GM12878 (cell line): ENCODE results near the gene ALDH18A1. TPM values are rescaled to one million over a fixed set of nuclear protein-coding genes. Genes with fewer than 3 reads are reported as not detected.

Source experiments
- ATAC-seq: fragments of 200-7000 bp; cut with Tn5 transposase; 3 replicates; pipeline ENCODE4 v1.9.1; 2020; ENCODE audit warnings: mild to moderate bottlenecking, moderate library complexity
- BruUV-seq: library from RNA; stranded (reverse); fragments of 400-500 nt; replicated peaks from 2 replicates; lab custom pipeline; 2021; lab: Mats Ljungman, UMichigan
- CTCF ChIA-PET: fragments of 300-600 bp; sonication (Branson Sonifier 250); formaldehyde crosslinking; extraction: SDS; loops from one replicate; lab custom pipeline; 2021; ENCODE audit warnings: inconsistent platforms; lab: Yijun Ruan, JAX
- POLR2A ChIA-PET: fragments of 350-600 bp; formaldehyde crosslinking; extraction: SDS; loops from one replicate; lab custom pipeline; 2021; ENCODE audit warnings: inconsistent platforms; lab: Charles Lee
- RAD21 ChIA-PET: fragments of 300-600 bp; sonication (Branson Sonifier 250); formaldehyde crosslinking; loops from one replicate; lab custom pipeline; 2023; ENCODE audit warnings: antibody characterized with exemption; ENCODE audit not compliant: unreplicated experiment; lab: Charles Lee
- SMC1A ChIA-PET: fragments of 300-600 bp; sonication (Branson Sonifier 250); formaldehyde crosslinking; loops from one replicate; lab custom pipeline; 2023; ENCODE audit not compliant: unreplicated experiment, uncharacterized antibody; lab: Charles Lee
- DNase-seq: peaks from one replicate; pipeline ENCODE4 v3.0.0-alpha.2; 2011; ENCODE audit warnings: low read depth, low spot score
- FAIRE-seq: peaks from 3 replicates; lab custom pipeline; 2011; peaks lifted over from hg19 to GRCh38; lab: Jason Lieb, UNC
- H2AFZ ChIP-seq: 2 replicates; pipeline ENCODE4 v1.6.0; 2011; ENCODE audit warnings: low read depth, low read length, control low read depth; ENCODE audit not compliant: control insufficient read depth
- H3K27ac ChIP-seq: 2 replicates; pipeline ENCODE4 v1.5.1; 2011; ENCODE audit warnings: control low read depth; ENCODE audit not compliant: control insufficient read depth, insufficient read depth
- H3K27me3 ChIP-seq, 2 experiments: replicated peaks in 1 of 2; 2 replicates each; pipeline versions ENCODE4 v1.6.0 to v1.6.1; 2011; ENCODE audit warnings: low read length in 1 of 2; ENCODE audit not compliant: control insufficient read depth in 2 of 2, insufficient read depth in 2 of 2
- H3K36me3 ChIP-seq, 2 experiments: 2 replicates each; pipeline ENCODE4 v1.5.1; 2011; ENCODE audit warnings: low read length in 1 of 2; ENCODE audit not compliant: control insufficient read depth in 2 of 2, insufficient read depth in 2 of 2
- H3K4me1 ChIP-seq: 2 replicates; pipeline ENCODE4 v1.6.1; 2011; ENCODE audit warnings: mild to moderate bottlenecking, low read length, moderate library complexity, mixed read lengths; ENCODE audit not compliant: control insufficient read depth, insufficient read depth
- H3K4me2 ChIP-seq: 2 replicates; pipeline ENCODE4 v1.6.0; 2011; ENCODE audit warnings: control low read depth; ENCODE audit not compliant: control insufficient read depth, insufficient read depth
- H3K4me3 ChIP-seq: fragments of 200-600 bp; sonication (generic); 2 replicates; pipeline ENCODE4 v1.5.1; 2016
- H3K79me2 ChIP-seq: 2 replicates; pipeline ENCODE4 v1.6.0; 2011; ENCODE audit warnings: low read length; ENCODE audit not compliant: control insufficient read depth, insufficient read depth
- H3K9ac ChIP-seq: 2 replicates; pipeline ENCODE4 v1.8.0; 2011; ENCODE audit warnings: low read length, control low read depth, mixed read lengths; ENCODE audit not compliant: control insufficient read depth, insufficient read depth
- H3K9me3 ChIP-seq: replicated peaks from 3 replicates; pipeline ENCODE4 v1.5.1; 2011; ENCODE audit warnings: mild to moderate bottlenecking, low read length; ENCODE audit not compliant: control insufficient read depth, insufficient read depth
- H4K20me1 ChIP-seq: 2 replicates; pipeline ENCODE4 v1.6.0; 2011; ENCODE audit not compliant: control insufficient read depth, insufficient read depth
- CBFB ChIP-seq: IDR thresholded peaks from 2 replicates; pipeline ENCODE4 v1.6.1; 2016; ENCODE audit warnings: antibody characterized with exemption, low read depth
- CTCF ChIP-seq, 3 experiments: IDR thresholded peaks in 2 of 3; conservative IDR thresholded peaks in 1 of 3; 2 replicates each; pipeline ENCODE4 v1.5.1; 2011; ENCODE audit warnings: low read depth in 3 of 3, low read length in 3 of 3, mild to moderate bottlenecking in 3 of 3, control low read depth in 2 of 3, moderate library complexity in 2 of 3, inconsistent platforms in 1 of 3, mixed read lengths in 1 of 3; ENCODE audit not compliant: control insufficient read depth in 2 of 3, insufficient read depth in 1 of 3; ENCODE audit errors: extremely low read depth in 1 of 3
- EED ChIP-seq: sonication (generic); IDR thresholded peaks from 2 replicates; pipeline ENCODE4 v1.6.1; 2016; ENCODE audit warnings: antibody characterized with exemption, low read depth
- FOXK2 ChIP-seq: fragments of 450-650 bp; IDR thresholded peaks from 2 replicates; pipeline ENCODE4 v1.6.1; 2017; ENCODE audit warnings: mild to moderate bottlenecking, moderate library complexity
- HDAC2 ChIP-seq: fragments of 200-600 bp; sonication (generic); IDR thresholded peaks from 2 replicates; pipeline ENCODE4 v1.6.1; 2017
- KDM1A ChIP-seq: fragments of 200-600 bp; sonication (generic); IDR thresholded peaks from 2 replicates; pipeline ENCODE4 v1.6.1; 2016; ENCODE audit warnings: borderline replicate concordance
- MTA3 ChIP-seq: IDR thresholded peaks from 2 replicates; pipeline ENCODE4 v1.6.1; 2012; ENCODE audit warnings: low read length, inconsistent platforms, borderline replicate concordance
- NBN ChIP-seq: fragments of 450-650 bp; IDR thresholded peaks from 2 replicates; pipeline ENCODE4 v1.6.1; 2016
- NFYB ChIP-seq: IDR thresholded peaks from 2 replicates; pipeline ENCODE4 v1.6.1; 2011; ENCODE audit warnings: low read depth, mild to moderate bottlenecking, low read length, improper control_type of control experiment, moderate library complexity; ENCODE audit not compliant: insufficient read depth
- POLR2AphosphoS2 ChIP-seq: IDR thresholded peaks from 2 replicates; pipeline ENCODE4 v1.6.1; 2011; ENCODE audit warnings: low read depth, mild to moderate bottlenecking, low read length, improper control_type of control experiment, moderate library complexity
- RAD51 ChIP-seq: fragments of 450-650 bp; IDR thresholded peaks from 2 replicates; pipeline ENCODE4 v1.6.1; 2016; ENCODE audit warnings: moderate library complexity, mild to moderate bottlenecking, inconsistent platforms
- RBBP5 ChIP-seq: fragments of 200-600 bp; sonication (generic); conservative IDR thresholded peaks from 2 replicates; pipeline ENCODE4 v1.6.1; 2016
- RELA ChIP-seq: fragments of 450-650 bp; IDR thresholded peaks from 2 replicates; pipeline ENCODE4 v1.8.0; 2014; ENCODE audit warnings: borderline replicate concordance; ENCODE audit not compliant: partially characterized antibody
- SREBF1 ChIP-seq: IDR thresholded peaks from 2 replicates; pipeline ENCODE4 v1.6.1; 2012; ENCODE audit warnings: mild to moderate bottlenecking, low read length
- ZNF622 ChIP-seq: fragments of 450-650 bp; IDR thresholded peaks from 2 replicates; pipeline ENCODE4 v1.6.1; 2017; ENCODE audit warnings: mild to moderate bottlenecking, inconsistent platforms
- WGBS: methylation state at CpG from one replicate; pipeline ENCODE4 v1.1.6; 2016; ENCODE audit warnings: low lambda C conversion rate; ENCODE audit not compliant: insufficient replicate concordance, insufficient coverage; ENCODE audit errors: missing lambda C conversion rate; 5-methylcytosine and 5-hydroxymethylcytosine counted together
- in situ Hi-C: fragments of 300-500 bp; cut with MboI; formaldehyde crosslinking; loops from 9 replicates; pipeline ENCODE4 v1.14.3; 2018; ENCODE audit warnings: mixed read lengths
- intact Hi-C: fragments of 100-400 bp; cut with micrococcal nuclease; formaldehyde crosslinking; loops from one replicate; pipeline ENCODE4 v1.14.2; 2022; ENCODE audit not compliant: unreplicated experiment
- polyA plus RNA-seq, 11 experiments: library from polyadenylated mRNA; depleted of rRNA in 4 of 11; unstranded in 6 of 11; stranded (reverse) in 5 of 11; fragments of >200 nt; fragmentation: Nextera tagmentation in 4 of 11; fragmentation: Illumina TruSeq in 1 of 11; extraction: Ambion mirVana in 4 of 11; extraction: Trizol in 1 of 11; gene quantifications; 1 replicate in 1 of 11; 2 replicates in 10 of 11; pipeline versions ENCODE4 v1.2.1 to v1.2.3, GENCODE V29; 2011 to 2016; ENCODE audit warnings: inconsistent platforms in 2 of 11, missing spikeins in 2 of 11, low read depth in 1 of 11
- total RNA-seq, 4 experiments: library from RNA; depleted of rRNA in 3 of 4; stranded (reverse); fragments of >200 nt in 3 of 4; fragmentation: Illumina TruSeq in 1 of 4; extraction: Trizol in 1 of 4; gene quantifications; 2 replicates each; pipeline versions ENCODE4 v1.2.1 to v1.2.3, GENCODE V29; 2013 to 2021
- TF ChIP-seq, protein P1 (sequence below): fragments of 450-650 bp; IDR thresholded peaks from 2 replicates; pipeline ENCODE4 v1.6.1; 2017; ENCODE audit warnings: mild to moderate bottlenecking
- TF ChIP-seq, protein P2 (sequence below): IDR thresholded peaks from 2 replicates; pipeline ENCODE4 v1.6.1; 2012; ENCODE audit warnings: improper control_type of control experiment, low read depth, low read length; ENCODE audit not compliant: insufficient replicate concordance

The ALDH18A1 gene
- total and polyA plus RNA-seq, 10 of the 15 experiments (the other 5 are each of a cell fraction or from before 2014, with no cell fraction given) = 24.3 to 118 (median 99.3) TPM

- H3K27me3 ChIP-seq = peaks cover 3% of the 10 kb centered on the region in 2 experiments; a peak in 3 of 4 replicates
- 52% methylated on average over 7 of the region's 7 CpGs for WGBS
- no peak for DNase-seq
- H3K9me3 ChIP-seq = no peaks in the 10 kb centered on the region
- ATAC-seq = no peak
- no TSS peak for BruUV-seq
- peak overlapping the region; percentile 17; the same call in 1 of the 2 replicates for H2AFZ ChIP-seq
- SMC1A ChIA-PET = no interaction called here
- H4K20me1 ChIP-seq = peaks cover 2% of the 10 kb centered on the region; the same call in 1 of the 2 replicates
- no peaks in the 10 kb centered on the region; the same call in 1 of the 2 replicates for H3K4me1 ChIP-seq
- H3K4me3 ChIP-seq = no peak overlapping the region
- POLR2A ChIA-PET = no interaction called here
- in situ Hi-C loops = no loop called here
- no peak overlapping the region for H3K27ac ChIP-seq
- CTCF ChIA-PET = interaction anchor here (1.0 kb wide), 1 partner anchor 188 kb away, joined by 3 read pairs; no protein-coding TSS in a partner anchor
- no peaks in the 10 kb centered on the region for H3K79me2 ChIP-seq
- H3K36me3 ChIP-seq = no peaks in the 10 kb centered on the region
- RAD21 ChIA-PET = interaction anchor here (1.0 kb wide), 1 partner anchor 132 kb away, joined by 3 read pairs; no protein-coding TSS in a partner anchor
- TF ChIP-seq NBN = no peak
- TF ChIP-seq RAD51 = no peak
- TF ChIP-seq POLR2AphosphoS2 = no peak
- TF ChIP-seq ZNF622 = no peak
- TF ChIP-seq HDAC2 = no peak
- no peak for TF ChIP-seq CBFB
- TF ChIP-seq, protein P1, sequence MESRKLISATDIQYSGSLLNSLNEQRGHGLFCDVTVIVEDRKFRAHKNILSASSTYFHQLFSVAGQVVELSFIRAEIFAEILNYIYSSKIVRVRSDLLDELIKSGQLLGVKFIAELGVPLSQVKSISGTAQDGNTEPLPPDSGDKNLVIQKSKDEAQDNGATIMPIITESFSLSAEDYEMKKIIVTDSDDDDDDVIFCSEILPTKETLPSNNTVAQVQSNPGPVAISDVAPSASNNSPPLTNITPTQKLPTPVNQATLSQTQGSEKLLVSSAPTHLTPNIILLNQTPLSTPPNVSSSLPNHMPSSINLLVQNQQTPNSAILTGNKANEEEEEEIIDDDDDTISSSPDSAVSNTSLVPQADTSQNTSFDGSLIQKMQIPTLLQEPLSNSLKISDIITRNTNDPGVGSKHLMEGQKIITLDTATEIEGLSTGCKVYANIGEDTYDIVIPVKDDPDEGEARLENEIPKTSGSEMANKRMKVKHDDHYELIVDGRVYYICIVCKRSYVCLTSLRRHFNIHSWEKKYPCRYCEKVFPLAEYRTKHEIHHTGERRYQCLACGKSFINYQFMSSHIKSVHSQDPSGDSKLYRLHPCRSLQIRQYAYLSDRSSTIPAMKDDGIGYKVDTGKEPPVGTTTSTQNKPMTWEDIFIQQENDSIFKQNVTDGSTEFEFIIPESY = no peak
- no peak for TF ChIP-seq RELA
- TF ChIP-seq RBBP5 = no peak
- no peak for TF ChIP-seq SREBF1
- no peak for TF ChIP-seq CTCF (IDR thresholded peaks at IDR 0.05 in 2 of 3, conservative IDR thresholded peaks at IDR 0.05 in 1 of 3; ENCODE audit: control insufficient read depth in 2 of 3, extremely low read depth in 1 of 3, insufficient read depth in 1 of 3, low read depth in 3 of 3, low read length in 3 of 3)
- TF ChIP-seq, protein P2, sequence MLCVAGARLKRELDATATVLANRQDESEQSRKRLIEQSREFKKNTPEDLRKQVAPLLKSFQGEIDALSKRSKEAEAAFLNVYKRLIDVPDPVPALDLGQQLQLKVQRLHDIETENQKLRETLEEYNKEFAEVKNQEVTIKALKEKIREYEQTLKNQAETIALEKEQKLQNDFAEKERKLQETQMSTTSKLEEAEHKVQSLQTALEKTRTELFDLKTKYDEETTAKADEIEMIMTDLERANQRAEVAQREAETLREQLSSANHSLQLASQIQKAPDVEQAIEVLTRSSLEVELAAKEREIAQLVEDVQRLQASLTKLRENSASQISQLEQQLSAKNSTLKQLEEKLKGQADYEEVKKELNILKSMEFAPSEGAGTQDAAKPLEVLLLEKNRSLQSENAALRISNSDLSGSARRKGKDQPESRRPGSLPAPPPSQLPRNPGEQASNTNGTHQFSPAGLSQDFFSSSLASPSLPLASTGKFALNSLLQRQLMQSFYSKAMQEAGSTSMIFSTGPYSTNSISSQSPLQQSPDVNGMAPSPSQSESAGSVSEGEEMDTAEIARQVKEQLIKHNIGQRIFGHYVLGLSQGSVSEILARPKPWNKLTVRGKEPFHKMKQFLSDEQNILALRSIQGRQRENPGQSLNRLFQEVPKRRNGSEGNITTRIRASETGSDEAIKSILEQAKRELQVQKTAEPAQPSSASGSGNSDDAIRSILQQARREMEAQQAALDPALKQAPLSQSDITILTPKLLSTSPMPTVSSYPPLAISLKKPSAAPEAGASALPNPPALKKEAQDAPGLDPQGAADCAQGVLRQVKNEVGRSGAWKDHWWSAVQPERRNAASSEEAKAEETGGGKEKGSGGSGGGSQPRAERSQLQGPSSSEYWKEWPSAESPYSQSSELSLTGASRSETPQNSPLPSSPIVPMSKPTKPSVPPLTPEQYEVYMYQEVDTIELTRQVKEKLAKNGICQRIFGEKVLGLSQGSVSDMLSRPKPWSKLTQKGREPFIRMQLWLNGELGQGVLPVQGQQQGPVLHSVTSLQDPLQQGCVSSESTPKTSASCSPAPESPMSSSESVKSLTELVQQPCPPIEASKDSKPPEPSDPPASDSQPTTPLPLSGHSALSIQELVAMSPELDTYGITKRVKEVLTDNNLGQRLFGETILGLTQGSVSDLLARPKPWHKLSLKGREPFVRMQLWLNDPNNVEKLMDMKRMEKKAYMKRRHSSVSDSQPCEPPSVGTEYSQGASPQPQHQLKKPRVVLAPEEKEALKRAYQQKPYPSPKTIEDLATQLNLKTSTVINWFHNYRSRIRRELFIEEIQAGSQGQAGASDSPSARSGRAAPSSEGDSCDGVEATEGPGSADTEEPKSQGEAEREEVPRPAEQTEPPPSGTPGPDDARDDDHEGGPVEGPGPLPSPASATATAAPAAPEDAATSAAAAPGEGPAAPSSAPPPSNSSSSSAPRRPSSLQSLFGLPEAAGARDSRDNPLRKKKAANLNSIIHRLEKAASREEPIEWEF = no peak
- no peak for TF ChIP-seq KDM1A
- TF ChIP-seq FOXK2 = no peak
- TF ChIP-seq MTA3 = no peak
- TF ChIP-seq EED = no peak
- TF ChIP-seq NFYB = no peak
- FAIRE-seq = no peak
- intact Hi-C loops = no loop called here
- H3K4me2 ChIP-seq = no peak overlapping the region
- no peak overlapping the region for H3K9ac ChIP-seq
These were observed 94.1 kb downstream of the ALDH18A1 start for GRCh38 chr10:95562341-95562965.
